Right renal pelvis (tissue), 4 donors: ENCODE results near the gene TSHZ2. TPM values are rescaled to one million over a fixed set of nuclear protein-coding genes. Genes with fewer than 3 reads are reported as not detected.
"Not testable (repeated sequence)": the region's sequence is repeated elsewhere in the genome, so short reads cannot be mapped to it uniquely, and the experiment has no call there.

ENCODE experiments used
- DNase-seq, 4 donors: peaks; one replicate each; pipeline ENCODE4 v3.0.0-alpha.2; 2013; ENCODE audit warnings: low read depth in 4 of 4, low spot score in 3 of 4, missing footprints in 1 of 4
- polyA plus RNA-seq, 4 donors: library from polyadenylated mRNA; unstranded; fragments of 120-200 nt; gene quantifications; one replicate each; pipeline ENCODE4 v1.2.1, GENCODE V29; 2013; ENCODE audit not compliant: insufficient read length in 4 of 4

Gene TSHZ2
- polyA plus RNA-seq, 4 donors: 12.6 to 14.2 (median 12.9) TPM

DNA sequence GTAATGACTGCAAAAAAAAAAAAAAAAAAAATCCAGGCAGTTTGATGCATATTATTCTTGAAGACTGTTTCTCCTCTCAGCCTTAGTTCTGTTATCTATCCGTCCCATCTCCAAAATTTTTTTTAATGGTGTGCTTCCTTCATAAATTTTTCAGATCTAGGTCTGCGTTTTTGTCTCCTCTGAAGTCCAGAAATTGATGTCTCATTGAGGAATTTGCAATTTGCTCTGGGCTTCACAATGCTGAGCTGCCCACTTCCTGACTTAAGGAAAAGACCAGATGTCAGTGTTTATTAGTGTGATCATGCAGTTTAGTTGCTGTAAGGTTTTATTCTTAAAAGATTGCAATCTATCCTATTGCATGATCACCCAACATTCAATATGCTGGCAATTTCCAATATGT is 323.9 kb downstream of the TSHZ2 start:
- no peak for DNase-seq

DNA sequence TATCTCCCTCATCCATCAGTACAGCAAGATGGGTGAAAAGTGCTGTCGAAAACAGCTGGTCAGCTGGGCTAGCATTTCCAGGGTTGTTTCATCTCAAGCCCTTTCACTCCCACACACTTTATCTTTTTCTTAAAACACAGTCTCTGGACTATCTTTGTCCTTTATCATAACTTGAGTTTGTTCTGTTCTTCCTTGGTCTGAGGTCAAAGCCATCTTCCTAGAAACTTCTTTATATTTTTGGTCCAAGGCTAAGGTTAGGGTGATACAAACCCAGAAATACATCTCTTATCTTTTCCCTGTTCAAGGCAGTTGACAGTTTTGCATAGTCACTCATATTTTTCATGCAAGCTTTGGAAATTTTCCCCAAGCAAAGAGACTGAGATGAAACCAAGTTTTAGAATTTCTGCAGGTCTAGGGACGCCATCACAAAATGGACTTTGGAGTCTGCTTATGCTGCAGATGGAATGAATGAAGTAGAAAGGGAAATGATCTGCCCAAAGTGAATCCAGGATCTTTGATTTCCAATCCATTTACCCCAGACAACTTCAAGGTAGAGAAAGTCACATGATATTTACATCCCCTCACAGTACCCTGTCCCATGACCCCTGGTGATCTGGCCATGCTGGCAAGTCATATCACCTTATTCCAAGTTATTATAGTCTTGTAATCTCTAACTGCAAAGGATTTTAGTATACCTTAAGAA is 324.4 kb downstream of the TSHZ2 start:
- no peak for DNase-seq

DNA sequence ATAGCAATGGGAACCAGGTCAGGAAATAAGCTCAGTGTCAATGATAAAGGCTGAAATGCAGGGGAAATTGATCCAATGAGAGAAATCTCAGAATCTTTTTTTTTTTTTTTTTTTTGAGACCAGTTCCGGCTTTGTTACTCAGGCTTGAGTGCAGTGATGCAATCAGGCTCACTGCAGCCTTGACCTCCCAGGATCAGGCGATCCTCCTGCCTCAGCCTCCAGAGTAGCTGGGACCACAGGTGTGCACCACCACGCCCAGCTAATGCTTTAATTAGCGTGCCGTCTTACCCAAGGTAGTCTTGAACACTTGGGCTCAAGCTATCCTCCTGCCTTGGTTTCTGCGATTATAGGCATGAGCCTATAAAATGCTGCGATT is 325.0 kb downstream of the TSHZ2 start:
- no peak for DNase-seq

DNA sequence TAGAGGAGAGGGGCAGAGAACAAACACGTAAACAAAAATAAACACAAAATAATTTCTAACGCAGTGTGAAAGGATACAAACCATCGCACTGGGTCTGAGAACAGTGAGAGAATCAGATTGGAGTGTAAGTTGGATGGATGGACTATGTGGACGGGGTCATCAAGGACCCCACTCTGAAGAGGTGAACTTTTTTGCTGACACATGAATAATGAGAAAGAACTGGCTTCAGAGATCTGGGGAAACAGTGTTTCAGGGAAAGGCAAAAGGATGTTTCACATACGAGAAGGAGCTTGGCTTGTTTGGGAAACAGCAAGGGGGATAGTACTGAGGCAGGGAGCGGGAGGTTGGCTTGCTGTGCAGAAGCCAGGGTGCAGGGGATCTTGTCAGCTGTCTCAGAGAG is 326.1 kb downstream of the TSHZ2 start:
- DNase-seq: no peak

DNA sequence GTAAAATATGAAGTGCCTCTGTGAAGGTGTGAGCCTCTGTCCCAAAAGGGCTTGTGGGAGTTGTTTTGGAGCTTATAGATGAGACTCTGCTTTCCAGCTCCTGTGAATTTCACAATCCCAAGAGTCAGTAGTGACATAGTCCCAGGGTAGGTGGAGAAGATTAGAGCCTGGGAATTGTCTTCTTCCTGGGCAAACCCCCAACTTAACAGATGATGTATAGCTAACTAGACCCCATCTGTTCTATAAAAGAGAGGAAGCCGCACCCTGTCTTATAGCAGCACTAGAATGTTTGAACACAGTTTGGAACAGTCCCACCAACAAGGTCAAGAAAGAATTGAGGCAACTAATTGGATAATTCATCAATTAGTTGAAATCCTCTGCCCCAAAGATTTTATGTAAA is 326.8 kb downstream of the TSHZ2 start:
- no peak for DNase-seq

DNA sequence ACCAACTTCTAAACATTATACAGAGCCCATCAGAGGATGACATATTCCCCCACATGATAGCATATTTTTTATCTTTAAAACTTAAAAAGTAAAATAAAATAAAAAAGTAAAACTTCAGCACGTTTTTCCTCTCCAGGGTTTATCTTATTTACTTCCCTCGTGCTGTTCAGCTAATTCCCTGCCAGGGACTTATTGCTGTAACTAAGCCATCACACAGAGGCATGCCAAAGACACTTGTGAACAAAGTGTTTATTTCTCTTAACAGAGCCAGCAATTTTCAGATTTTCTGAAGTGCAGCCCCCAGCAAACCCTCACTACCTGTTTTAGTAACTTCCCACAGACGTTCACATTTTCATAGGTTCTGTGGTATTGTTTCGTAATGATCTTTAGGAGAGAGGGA is 327.7 kb downstream of the TSHZ2 start:
- no peak for DNase-seq

DNA sequence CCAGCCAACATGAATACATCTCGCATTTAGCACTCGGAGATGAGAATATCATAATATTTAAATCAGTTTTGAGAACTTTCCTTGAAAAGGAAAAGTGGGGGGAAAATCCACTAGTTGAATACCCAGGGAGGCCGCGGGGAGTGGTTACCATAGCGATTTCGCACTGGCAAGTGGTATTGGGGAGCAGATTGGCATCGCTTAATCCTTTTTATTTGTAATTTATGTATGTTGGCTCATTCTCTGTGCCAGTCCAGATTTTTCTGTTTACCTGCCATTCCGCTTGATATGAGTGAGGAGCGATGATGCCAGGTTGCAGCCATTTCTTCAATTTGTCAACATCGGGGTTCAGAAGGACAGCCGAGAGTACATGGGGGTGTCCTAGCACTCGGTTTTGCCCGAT is 329.7 kb downstream of the TSHZ2 start:
- no peak for DNase-seq

DNA sequence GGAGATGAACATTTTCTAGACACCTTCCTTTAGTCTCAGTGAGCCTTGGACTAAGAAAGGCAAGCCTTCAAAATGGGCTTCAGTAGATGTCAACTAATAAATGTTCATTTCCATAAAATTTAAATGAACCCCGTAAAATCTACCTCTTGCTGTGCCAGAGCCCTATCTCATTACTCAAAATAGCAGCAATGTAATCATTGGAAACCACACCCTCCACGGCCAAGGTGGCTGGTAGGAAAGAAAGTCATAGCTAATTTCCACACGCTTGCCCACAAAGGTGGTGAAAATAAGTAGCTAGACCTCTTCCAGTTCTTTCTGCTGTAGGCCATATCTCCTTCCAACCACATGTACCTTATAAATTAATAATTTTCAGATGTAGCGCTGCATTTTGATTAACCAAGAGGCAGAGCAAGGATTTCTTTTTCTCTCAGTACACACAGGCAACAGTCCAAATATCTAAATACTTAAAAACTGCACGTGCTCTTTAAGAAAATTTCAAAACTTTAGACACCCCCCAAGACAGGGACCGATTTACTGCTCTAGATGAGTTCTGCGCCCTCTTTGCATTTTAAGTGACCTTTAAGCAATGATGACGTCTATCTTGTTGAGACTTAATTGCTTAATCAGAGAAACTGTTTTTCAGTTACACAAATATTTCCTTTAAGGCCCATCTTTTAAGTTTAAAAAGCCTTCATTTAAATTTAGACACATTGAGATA is 330.7 kb downstream of the TSHZ2 start:
- DNase-seq: no peak

DNA sequence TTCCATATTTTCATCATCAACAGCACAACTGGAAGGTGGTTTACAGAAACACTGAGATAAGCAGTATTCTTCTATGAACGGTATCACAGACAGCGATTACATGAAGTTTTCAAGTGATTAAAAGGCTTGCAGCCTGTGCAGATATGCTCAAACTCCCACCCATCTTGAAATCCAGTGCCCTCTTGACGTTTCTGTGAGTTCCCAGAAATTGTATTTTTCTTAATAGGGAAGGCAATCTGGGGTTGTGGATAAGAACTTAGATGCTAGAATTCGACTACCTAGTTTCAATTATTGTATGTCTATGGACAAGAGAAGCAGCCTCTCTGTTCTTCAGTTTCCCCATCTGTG is 331.2 kb downstream of the TSHZ2 start:
- DNase-seq: no peak

DNA sequence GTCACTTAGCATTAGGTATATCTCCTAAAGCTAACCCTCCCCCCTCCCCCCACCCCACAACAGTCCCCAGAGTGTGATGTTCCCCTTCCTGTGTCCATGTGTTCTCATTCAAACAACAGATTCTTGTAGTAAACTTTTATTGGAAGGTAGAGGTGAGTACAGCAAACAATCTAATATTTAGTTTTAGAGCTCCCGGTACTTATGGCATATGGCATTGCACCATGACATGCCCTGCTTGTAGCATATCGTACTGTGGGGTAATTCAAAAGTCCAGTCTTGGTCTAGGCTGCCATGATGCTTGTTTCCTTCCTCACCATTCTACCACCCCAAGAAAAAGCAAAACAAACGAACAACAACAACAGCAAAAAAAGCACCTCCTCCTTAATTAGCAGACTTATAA is 332.0 kb downstream of the TSHZ2 start:
- DNase-seq: no peak

DNA sequence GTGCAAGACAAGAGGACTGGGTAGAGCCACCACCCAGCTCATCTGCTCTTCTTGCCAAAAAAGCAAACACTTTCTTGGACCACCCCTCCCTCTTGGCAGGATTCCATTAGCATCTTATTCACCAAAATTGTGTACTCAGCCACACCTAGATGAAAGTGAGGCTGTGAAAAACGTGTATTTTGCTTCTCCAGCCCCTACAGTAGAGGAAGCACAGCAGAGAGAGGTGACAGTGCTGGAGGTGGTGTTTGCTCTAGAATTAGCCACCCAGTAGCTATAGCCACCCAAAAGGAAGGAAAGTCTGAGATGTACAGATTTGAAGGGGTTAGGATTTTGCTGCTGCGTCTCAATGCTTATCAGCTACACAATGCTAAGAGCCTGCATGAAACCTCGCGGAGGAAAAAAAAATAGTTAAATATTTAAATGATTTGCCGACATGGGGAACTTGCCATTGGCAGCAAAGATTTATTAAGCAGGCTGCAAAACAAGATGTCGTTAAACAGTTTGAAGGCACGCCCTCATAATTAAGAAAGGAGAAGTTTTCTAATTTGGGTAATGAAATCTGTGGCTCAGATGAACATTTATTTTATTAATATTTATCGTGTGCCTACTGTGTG is 334.1 kb downstream of the TSHZ2 start:
- no peak for DNase-seq

DNA sequence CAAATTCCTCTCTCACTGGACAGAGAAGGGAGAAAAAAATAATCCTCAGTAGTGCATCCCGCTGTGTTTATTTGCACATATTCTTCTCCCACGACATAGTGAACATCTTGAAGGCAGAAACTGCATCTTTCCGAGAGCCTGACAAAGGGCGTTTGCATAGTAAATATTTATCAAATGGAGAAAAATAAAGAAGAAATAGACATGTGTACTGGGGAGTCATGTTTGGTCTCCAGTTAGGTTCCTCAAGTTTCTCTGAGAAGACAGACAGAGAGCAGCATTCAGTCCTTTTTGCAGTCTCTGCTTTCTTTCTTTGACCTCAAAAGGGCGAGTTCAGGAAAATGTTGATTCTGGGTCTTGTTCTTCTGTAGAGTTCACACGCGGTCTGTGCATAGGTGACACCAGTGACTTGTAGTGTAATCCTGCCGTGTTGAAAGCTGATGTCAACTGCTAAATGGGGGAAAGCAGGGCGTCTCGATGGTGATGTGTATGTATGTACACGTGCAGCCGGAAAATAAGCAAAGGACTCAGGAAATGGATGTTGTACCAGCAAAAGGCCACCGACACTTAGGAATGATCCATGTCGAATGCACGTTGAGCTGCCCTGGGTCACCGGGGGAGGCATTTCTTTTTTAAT is 335.9 kb downstream of the TSHZ2 start:
- no peak for DNase-seq

DNA sequence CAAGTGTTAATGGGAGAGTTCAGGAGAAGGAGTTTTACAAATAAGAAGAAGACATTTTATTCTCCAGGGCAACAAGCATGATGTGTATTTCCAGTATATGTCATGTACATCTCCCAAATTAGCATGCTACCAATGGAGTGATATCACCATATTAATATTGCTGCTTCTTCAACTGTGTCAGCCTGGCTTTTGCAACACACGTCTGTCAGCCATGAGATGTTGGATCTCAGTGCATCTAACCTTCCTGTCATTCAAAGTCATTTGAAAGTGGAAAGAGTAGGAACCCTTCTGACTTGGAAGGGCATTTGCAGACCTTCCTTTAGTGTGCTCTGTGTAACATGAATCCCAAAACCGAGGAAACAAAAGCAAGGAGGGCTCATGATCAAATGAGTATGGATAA is 337.4 kb downstream of the TSHZ2 start:
- no peak for DNase-seq

DNA sequence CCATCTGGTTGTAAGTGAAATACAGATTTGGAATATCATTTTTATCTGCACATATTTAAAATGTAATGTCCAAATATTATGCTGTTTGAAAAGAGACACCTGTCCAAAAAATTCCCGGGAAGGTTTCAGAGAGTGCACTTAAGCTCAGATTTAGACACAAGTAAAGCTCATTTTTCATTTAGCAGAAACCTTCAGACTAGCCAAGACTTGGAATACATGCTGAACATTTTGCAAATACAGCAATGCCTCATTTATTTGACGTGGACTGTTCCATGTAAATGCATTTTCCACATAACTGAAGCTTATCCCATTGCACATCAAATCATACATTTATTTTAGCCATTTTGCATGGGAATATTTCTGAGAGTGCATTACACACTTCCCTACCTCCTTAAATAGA is 340.8 kb downstream of the TSHZ2 start:
- DNase-seq: no peak

DNA sequence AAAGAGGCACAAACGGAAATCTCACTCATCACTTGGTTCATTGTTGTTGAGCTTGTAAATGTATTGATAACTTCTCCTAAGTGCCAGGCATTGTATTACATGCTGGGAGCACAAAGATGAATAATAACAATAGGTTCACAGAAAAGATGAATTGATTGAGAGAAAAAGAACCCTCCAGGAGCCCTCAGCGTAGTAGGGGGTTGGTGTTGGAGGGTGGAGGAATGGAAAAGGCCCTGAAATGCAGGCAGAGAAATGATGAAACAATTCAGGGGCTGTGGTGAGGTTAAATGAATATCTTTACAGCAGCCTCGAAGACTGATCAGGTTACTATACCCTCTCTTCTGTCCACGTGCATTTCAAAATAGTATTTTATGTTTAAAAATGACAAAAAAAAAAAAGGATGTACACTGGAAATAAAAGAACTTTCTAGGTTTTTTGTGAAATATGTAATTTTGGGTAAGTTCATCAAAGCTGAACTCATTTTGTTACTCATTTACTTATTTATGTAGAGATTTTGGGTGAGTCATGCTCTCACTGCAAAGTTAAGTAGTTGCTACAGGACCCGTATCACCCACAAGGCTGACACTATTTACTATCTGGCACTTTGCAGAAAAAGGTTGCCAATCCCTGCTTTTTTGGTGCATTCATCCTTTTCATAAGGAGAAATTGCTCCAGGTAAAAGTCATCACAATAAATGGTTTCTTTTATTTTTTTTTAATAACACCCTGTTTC is 344.2 kb downstream of the TSHZ2 start:
- DNase-seq: no peak

DNA sequence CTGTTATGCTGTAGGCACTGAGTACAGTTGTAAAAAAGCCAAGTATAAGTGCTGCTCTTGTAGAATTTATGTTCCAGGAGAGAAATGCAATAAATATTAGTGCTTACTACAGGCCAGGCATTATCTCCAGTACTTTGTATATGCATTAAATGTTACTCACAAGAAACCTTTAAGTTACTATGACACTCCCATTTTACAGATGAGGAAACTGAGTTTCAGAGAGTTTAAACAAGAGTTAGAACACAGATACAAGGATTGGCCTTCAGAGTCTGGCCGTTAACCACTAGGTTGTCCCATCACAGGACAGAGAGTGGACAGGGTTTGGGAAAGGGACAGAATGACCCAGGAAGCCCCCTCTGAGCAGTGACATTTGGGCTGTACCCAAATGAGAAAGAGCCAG is 347.0 kb downstream of the TSHZ2 start:
- no peak for DNase-seq

DNA sequence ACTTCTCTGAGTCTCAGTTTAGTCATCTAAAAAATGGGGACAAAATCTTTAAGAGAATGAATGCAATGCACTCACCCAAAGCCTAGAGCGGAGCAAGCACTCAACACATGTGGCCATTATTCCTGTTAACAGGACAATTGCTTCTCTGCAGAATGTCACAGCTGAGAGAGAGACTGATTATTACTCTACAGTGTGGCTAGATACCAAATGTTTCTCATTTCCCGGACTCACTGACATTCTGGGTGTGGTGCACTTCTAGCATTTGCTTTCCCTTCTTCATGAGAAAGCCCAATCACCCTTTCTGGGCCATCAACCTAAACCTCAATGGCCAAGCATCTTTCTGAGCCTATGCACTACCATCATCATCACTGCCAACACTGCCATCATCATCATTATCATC is 347.6 kb downstream of the TSHZ2 start:
- DNase-seq: no peak

DNA sequence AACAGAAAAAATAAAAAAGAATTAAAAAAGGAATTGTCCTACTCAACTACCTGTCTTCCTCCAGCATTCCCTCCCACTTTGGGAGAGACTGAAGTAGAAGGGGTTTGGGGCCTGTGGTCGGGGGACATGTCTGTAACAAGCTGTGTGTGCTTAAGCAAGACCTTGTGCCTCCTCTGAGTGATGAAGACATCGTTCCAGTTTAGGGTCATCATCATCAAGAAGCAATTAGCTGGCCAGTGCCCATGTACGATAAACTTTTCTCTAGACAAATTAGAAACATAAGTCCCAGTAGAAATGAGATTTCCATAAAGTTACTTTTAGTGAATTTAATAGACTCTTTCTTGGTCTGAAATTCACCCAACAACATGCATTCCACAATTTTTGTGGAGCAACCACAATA is 348.5 kb downstream of the TSHZ2 start:
- no peak for DNase-seq

DNA sequence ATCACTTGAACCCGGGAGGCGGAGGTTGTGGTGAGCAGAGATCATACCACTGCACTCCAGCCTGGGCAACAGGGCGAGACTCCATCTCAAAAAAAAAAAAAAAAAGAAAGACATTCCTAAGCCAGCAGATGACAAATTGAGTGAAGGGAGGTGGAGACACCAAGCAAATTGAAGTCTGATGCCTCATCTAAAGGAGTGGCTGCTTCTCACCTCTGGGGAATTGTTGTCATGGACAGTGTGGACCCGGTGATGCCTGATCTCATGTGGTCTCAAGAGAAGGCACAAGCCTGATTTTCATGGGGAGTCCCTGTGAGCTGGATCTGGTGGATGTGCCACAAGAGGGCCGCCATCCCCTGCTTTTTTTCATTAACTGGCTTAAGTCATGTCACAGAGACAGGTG is 349.4 kb downstream of the TSHZ2 start:
- no peak for DNase-seq

DNA sequence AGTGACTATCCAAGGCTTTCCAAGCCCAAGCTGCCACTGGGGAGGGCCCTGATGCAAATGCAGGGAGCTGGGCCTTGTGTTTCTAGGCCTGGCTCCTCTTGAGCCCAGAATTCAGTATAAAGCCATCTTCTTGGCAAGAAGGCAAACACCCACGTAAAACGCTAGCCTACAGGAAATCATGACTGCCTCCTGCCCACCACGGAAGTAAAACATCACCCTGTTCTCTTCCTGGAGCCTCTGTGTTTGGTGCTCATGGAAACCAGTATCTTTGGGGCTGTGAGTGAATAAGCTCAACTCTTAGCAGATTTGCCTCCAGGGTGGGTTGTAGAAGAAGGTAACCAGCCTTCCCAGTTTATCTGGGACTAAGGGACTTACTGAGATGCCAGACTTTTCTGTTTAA is 350.5 kb downstream of the TSHZ2 start:
- DNase-seq: no peak

DNA sequence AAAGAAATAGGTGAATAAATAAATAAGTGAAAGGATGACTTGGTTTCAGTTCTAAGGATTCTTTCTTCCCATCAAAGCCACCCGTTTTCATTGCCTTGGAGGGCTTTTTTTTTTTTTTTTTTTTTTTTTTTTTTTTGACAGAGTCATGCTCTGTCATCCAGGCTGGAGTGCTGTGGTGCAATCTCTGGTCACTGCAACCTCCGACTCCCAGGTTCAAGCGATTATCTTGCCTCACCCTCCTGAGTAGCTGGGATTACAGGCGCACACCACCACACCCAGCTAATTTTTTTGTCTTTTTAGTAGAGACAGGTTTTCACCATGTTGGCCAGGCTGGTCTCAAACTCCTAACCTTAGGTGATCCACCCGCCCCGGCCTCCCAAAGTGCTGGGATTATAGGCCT is 351.3 kb downstream of the TSHZ2 start:
- not testable (repeated sequence) for DNase-seq
